Fibroblast of lung (primary cell): ENCODE measurements around the gene TERB1. TPM values are rescaled to one million over a fixed set of nuclear protein-coding genes. Genes with fewer than 3 reads are reported as not detected.

Source experiments
- DNase-seq, 2 donors: peaks; one replicate each; pipeline versions ENCODE4 v3.0.0 to v3.0.0-alpha.2; 2010; ENCODE audit warnings: low read depth in 2 of 2
- H2AFZ ChIP-seq: 2 replicates; pipeline ENCODE4 v1.5.1; 2012; ENCODE audit warnings: low read length, control low read depth, inconsistent platforms
- H3K27ac ChIP-seq: 2 replicates; pipeline ENCODE4 v1.5.1; 2011; ENCODE audit warnings: low read length, control low read depth; ENCODE audit not compliant: insufficient read depth
- H3K27me3 ChIP-seq: 2 replicates; pipeline ENCODE4 v1.5.1; 2011; ENCODE audit warnings: mild to moderate bottlenecking, low read length; ENCODE audit not compliant: control insufficient read depth, insufficient read depth
- H3K36me3 ChIP-seq: 2 replicates; pipeline ENCODE4 v1.5.1; 2011; ENCODE audit warnings: low read length; ENCODE audit not compliant: control insufficient read depth, insufficient read depth
- H3K4me1 ChIP-seq: 2 replicates; pipeline ENCODE4 v1.5.1; 2011; ENCODE audit warnings: low read length; ENCODE audit not compliant: control insufficient read depth, insufficient read depth; ENCODE audit errors: extremely low read depth
- H3K4me2 ChIP-seq: 2 replicates; pipeline ENCODE4 v1.5.1; 2011; ENCODE audit warnings: low read length, control low read depth; ENCODE audit not compliant: insufficient read depth; ENCODE audit errors: extremely low read depth
- H3K4me3 ChIP-seq, 4 experiments: fragments of 200-600 bp in 1 of 4; sonication (generic) in 1 of 4; replicated peaks in 1 of 4; 2 replicates each; pipeline ENCODE4 v1.5.1; 2011 to 2016; ENCODE audit warnings: low read length in 4 of 4, low read depth in 3 of 4, mild to moderate bottlenecking in 3 of 4, control low read depth in 2 of 4, inconsistent platforms in 1 of 4, mixed read lengths in 1 of 4; ENCODE audit not compliant: insufficient read depth in 1 of 4; ENCODE audit errors: control extremely low read depth in 1 of 4
- H3K79me2 ChIP-seq: 2 replicates; pipeline ENCODE4 v1.5.1; 2012; ENCODE audit warnings: mild to moderate bottlenecking, low read length, inconsistent platforms; ENCODE audit not compliant: control insufficient read depth, insufficient read depth
- H3K9ac ChIP-seq: 2 replicates; pipeline ENCODE4 v1.5.1; 2011; ENCODE audit warnings: mild to moderate bottlenecking, low read length, control low read depth; ENCODE audit not compliant: insufficient read depth
- H3K9me3 ChIP-seq: 2 replicates; pipeline ENCODE4 v1.5.1; 2012; ENCODE audit warnings: low read depth, low read length; ENCODE audit not compliant: control insufficient read depth, insufficient read depth
- H4K20me1 ChIP-seq: 2 replicates; pipeline ENCODE4 v1.5.1; 2011; ENCODE audit warnings: low read length; ENCODE audit not compliant: control insufficient read depth, insufficient read depth; ENCODE audit errors: extremely low read depth
- EZH2 ChIP-seq: IDR thresholded peaks from 2 replicates; pipeline ENCODE4 v1.5.1; 2012; ENCODE audit warnings: low read length, control low read depth, mild to moderate bottlenecking; ENCODE audit errors: missing control alignments
- polyA plus RNA-seq, 2 donors: library from polyadenylated mRNA; depleted of rRNA in 1 of 2; stranded (reverse) in 1 of 2; unstranded in 1 of 2; fragments of >200 nt; gene quantifications; 2 replicates each; pipeline ENCODE4 v1.2.1, GENCODE V29; 2011 to 2012; ENCODE audit warnings: missing spikeins in 1 of 2
- total RNA-seq: library from RNA; depleted of rRNA; stranded (reverse); fragments of >200 nt; gene quantifications from 2 replicates; pipeline ENCODE4 v1.2.1, GENCODE V29; 2014
- TF ChIP-seq, protein P1 (sequence below), 2 donors: IDR thresholded peaks in 1 of 2; conservative IDR thresholded peaks in 1 of 2; 1 replicate in 1 of 2; 2 replicates in 1 of 2; pipeline ENCODE4 v1.5.1; 2011 to 2012; ENCODE audit warnings: low read length in 2 of 2, control low read depth in 1 of 2, inconsistent platforms in 1 of 2, low read depth in 1 of 2, mild to moderate bottlenecking in 1 of 2

Gene TERB1
- total and polyA plus RNA-seq, 2 donors (not counting 1 experiment from before 2014, with no cell fraction given) = 0.17 TPM; not detected in 1

DNA sequence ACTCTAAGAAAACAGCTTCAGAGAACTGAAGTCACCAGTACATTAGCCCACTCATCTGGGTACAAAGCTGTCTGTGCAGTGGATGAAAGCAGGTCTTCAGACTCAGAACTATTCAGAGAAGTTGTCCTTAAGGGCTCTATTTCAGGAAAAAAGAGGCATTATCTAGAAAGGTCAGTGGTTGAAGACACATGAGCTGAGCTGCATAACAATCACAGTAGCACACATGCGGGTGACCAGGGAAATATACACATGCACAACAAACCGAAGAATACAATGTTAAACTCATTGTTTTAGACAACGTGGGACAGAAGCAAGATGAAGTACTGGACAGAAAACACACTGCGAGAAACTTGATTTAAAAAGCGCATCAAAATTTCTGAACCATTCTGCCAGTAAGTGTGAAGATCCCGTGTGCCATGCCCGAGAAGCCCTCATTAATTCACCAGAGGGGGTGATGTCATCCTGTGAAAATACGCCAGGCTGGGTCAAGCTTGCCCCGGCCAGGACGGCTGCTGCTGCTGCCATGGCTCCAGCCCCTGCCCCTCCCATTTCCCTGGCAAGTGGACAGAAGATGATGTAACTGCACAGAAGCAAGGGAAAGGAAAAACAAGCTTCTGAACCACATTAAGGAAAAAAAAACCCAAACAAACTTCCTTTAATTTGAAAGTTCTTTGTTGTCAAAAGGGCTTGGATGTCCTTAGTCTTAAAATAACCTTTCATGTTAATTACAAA, 60.0 kb downstream of the TERB1 start:
- Histone ChIP-seq H3K36me3 (peaks cover 11% of the 10 kb centered on the region), H3K9ac (peak overlapping the region; percentile 38), H3K4me3 (no peak overlapping the region), H2AFZ (no peak overlapping the region), H3K9me3 (no peaks in the 10 kb centered on the region), H4K20me1 (no peaks in the 10 kb centered on the region), H3K4me2 (peak overlapping the region; percentile 70), H3K4me1 (peaks cover 16% of the 10 kb centered on the region), H3K27me3 (no peaks in the 10 kb centered on the region), H3K27ac (peak overlapping the region; percentile 73), H3K79me2 (peaks cover 58% of the 10 kb centered on the region)
- DNase-seq = peak; percentile 93 to 94
- TF ChIP-seq, protein P1, sequence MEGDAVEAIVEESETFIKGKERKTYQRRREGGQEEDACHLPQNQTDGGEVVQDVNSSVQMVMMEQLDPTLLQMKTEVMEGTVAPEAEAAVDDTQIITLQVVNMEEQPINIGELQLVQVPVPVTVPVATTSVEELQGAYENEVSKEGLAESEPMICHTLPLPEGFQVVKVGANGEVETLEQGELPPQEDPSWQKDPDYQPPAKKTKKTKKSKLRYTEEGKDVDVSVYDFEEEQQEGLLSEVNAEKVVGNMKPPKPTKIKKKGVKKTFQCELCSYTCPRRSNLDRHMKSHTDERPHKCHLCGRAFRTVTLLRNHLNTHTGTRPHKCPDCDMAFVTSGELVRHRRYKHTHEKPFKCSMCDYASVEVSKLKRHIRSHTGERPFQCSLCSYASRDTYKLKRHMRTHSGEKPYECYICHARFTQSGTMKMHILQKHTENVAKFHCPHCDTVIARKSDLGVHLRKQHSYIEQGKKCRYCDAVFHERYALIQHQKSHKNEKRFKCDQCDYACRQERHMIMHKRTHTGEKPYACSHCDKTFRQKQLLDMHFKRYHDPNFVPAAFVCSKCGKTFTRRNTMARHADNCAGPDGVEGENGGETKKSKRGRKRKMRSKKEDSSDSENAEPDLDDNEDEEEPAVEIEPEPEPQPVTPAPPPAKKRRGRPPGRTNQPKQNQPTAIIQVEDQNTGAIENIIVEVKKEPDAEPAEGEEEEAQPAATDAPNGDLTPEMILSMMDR (conservative IDR thresholded peaks at IDR 0.05 in 1 of 2, IDR thresholded peaks at IDR 0.05 in 1 of 2; ENCODE audit: low read depth in 1 of 2, low read length in 2 of 2) = no peak
- no peak for TF ChIP-seq EZH2

DNA sequence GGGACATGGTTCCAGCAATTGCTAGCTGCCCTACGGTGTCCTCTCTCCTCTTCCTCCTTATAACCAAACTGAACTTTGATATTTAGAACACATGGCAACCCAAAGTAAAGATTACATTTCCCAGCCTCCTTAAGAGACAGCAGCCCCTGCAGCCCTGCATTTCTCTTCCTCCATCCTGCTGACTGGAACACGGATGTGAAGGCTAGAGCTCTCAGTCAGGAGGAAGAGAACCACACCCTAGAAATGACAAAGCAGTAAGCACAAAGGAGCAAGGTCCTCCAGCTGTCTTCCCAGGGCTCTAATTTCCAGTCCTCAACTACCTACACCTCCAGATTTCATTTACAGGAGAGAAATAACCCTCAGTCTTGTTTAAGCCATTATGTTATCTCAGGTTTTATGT, 60.9 kb downstream of the TERB1 start:
- H3K4me2 ChIP-seq = no peak overlapping the region

DNA sequence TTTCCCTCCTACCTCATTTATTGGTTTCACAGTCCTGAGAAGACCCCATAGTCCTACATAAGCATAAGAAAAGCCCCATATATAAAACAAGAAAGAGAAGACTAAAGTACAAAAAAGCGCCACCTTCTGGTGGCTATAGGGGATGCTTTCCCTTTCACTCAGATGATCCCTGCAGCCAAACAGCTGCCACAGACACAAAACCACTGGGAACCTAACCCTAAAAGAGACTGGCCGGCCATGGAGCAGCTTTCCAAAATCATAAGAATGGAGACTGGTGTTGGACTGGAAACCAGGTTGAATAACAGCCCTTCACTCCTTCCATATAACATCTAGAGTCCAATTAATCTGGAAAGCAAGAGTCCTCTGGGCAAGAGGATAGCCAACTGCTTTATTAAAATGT, 61.4 kb downstream of the TERB1 start:
- Histone ChIP-seq H3K36me3 (peaks cover 18% of the 10 kb centered on the region), H3K9me3 (no peaks in the 10 kb centered on the region), H3K79me2 (peaks cover 51% of the 10 kb centered on the region), H2AFZ (no peak overlapping the region), H3K27me3 (no peaks in the 10 kb centered on the region), H4K20me1 (no peaks in the 10 kb centered on the region), H3K4me3 (no peak overlapping the region), H3K4me1 (peaks cover 16% of the 10 kb centered on the region), H3K27ac (no peak overlapping the region), H3K4me2 (no peak overlapping the region), H3K9ac (no peak overlapping the region)
- peak in 1 of 2 donors; percentile 49 for DNase-seq
- TF ChIP-seq, protein P1 (conservative IDR thresholded peaks at IDR 0.05 in 1 of 2, IDR thresholded peaks at IDR 0.05 in 1 of 2; ENCODE audit: low read depth in 1 of 2, low read length in 2 of 2) = peak; percentile 59 to 66
- no peak for TF ChIP-seq EZH2

More for the DNA sequence above, 60.9 kb downstream of the TERB1 start:
- no peak overlapping the region for H3K4me3 ChIP-seq
- TF ChIP-seq, protein P1 (conservative IDR thresholded peaks at IDR 0.05 in 1 of 2, IDR thresholded peaks at IDR 0.05 in 1 of 2; ENCODE audit: low read depth in 1 of 2, low read length in 2 of 2) = no peak
- TF ChIP-seq EZH2 = no peak
- no peak overlapping the region for H2AFZ ChIP-seq
- no peaks in the 10 kb centered on the region for H4K20me1 ChIP-seq
- H3K9ac ChIP-seq = no peak overlapping the region
- peaks cover 15% of the 10 kb centered on the region for H3K36me3 ChIP-seq
- H3K9me3 ChIP-seq = no peaks in the 10 kb centered on the region
- H3K27ac ChIP-seq = peak overlapping the region; percentile 73
- DNase-seq = peak; percentile 34 to 43
- peaks cover 16% of the 10 kb centered on the region for H3K4me1 ChIP-seq
- peaks cover 54% of the 10 kb centered on the region for H3K79me2 ChIP-seq
- H3K27me3 ChIP-seq = no peaks in the 10 kb centered on the region
